Measurements from ENCODE around the gene AGAP1. TPM values are rescaled to one million over a fixed set of nuclear protein-coding genes. Genes with fewer than 3 reads are reported as not detected.

The AGAP1 gene
- polyA plus RNA-seq, 1 experiment, result 12.4 TPM

DNA sequence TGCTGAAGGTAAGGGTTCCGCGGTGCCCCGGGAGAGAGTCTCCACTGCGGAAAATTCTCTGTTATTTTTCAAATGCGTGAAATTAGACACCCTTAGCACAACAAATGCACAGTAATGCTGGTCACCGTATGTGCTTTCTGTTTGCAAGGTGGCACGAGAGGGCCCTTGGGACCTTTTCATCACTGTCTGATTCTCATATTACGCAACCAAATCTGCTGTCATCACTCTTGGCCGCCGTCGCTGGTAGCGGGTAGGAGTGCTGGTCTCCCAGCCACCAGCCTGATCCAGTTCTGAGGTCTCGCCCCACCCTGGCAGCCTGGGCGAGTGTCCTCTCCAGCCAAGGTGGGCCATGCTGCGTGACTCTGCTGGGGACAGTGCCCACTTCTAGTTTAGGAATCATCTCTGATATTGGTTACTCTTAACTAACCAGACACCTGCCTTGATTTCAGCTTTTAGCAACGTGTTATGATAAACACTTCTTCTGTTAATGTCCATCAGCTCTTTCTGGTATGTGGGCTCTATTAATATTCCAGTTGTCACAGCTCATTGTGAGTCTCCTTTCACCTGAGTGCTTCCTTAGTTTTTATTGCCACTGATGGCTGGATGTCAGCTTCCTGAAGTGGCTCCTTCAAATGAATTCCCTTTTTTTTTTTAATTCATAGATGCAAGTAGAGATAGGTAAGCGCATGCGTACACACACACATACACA is 474.9 kb downstream of the AGAP1 start:
- H3K9me3 ChIP-seq (ENCODE audit: control insufficient read depth, insufficient read depth, low read length), result no peaks in the 10 kb centered on the region; the same call in 1 of the 2 replicates
- H3K27ac ChIP-seq (ENCODE audit: low read depth, low read length), result no peak overlapping the region
- no peak for DNase-seq (ENCODE audit: low read depth, low spot score)
- POLR2A ChIA-PET, result no interaction called here
- CTCF ChIA-PET, result interaction anchor here (0.6 kb wide), 1 partner anchor 22 kb away, joined by 5 read pairs; no protein-coding TSS in a partner anchor
- TF ChIP-seq CTCF (IDR thresholded peaks at IDR 0.05; ENCODE audit: low read depth, low read length), result no peak
- H3K4me3 ChIP-seq (ENCODE audit: low read depth, low read length), result no peak overlapping the region
- no peaks in the 10 kb centered on the region for H3K27me3 ChIP-seq (ENCODE audit: control insufficient read depth, insufficient read depth, low read length)

DNA sequence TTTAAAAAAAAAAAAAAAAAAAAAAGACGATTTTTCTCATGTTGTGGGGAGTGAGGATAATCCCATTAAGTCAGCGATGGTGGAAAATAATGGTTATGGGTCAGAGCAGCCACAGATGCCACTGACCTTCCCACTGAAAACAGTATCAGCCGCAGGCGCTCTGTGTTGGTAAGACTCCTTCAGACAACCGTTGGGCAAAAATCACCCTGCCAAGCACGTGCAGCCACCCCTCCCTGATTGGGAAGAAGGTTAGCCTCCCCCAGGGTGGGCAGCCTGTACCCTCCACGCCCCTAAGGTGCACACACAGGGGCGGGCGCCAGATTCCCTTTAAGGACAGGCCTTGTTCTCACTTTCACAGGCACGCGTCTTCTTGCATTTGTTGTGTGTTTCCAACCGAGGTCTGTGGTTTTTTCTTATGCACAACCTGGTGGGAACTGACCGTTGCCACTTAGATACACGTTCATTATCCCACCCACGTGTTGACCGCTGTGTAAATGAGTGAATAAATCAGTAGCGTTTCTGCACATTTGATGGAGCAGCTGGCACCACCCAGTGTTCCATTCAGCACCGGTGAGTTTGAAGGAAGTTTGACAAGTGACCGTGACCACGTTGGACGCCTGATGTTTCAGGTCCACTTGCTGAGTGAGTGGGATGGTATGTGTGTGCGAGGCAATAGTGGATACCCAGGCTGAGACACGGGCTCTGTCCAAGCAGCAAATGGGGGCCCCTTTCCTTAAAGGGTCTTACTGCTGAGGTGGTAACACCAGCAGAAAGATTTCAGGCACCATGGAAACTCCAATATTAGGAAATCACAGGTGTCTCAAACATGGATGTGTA is 476.6 kb downstream of the AGAP1 start:
- no peaks in the 10 kb centered on the region; the same call in 1 of the 2 replicates for H3K9me3 ChIP-seq (ENCODE audit: control insufficient read depth, insufficient read depth, low read length)
- H3K4me3 ChIP-seq (ENCODE audit: low read depth, low read length), result no peak overlapping the region
- no peaks in the 10 kb centered on the region for H3K27me3 ChIP-seq (ENCODE audit: control insufficient read depth, insufficient read depth, low read length)
- ChIA-PET POLR2A (no interaction called here), CTCF (no interaction called here)
- no peak overlapping the region for H3K27ac ChIP-seq (ENCODE audit: low read depth, low read length)
- TF ChIP-seq CTCF (IDR thresholded peaks at IDR 0.05; ENCODE audit: low read depth, low read length), result no peak
- DNase-seq (ENCODE audit: low read depth, low spot score), result no peak

- no peak for TF ChIP-seq CTCF (IDR thresholded peaks at IDR 0.05; ENCODE audit: low read depth, low read length)
- no peaks in the 10 kb centered on the region for H3K27me3 ChIP-seq (ENCODE audit: control insufficient read depth, insufficient read depth, low read length)
- H3K9me3 ChIP-seq (ENCODE audit: control insufficient read depth, insufficient read depth, low read length), result no peaks in the 10 kb centered on the region
- POLR2A ChIA-PET, result no interaction called here
- H3K4me3 ChIP-seq (ENCODE audit: low read depth, low read length), result no peak overlapping the region
- no peak for DNase-seq (ENCODE audit: low read depth, low spot score)
- no peak overlapping the region for H3K27ac ChIP-seq (ENCODE audit: low read depth, low read length)
- CTCF ChIA-PET, result interaction anchor here (0.8 kb wide), 1 partner anchor 111 kb away, joined by 3 read pairs; no protein-coding TSS in a partner anchor
These were observed 482.7 kb downstream of the AGAP1 start for GRCh38 chr2:235976516-235976915.

- no peaks in the 10 kb centered on the region for H3K27me3 ChIP-seq (ENCODE audit: control insufficient read depth, insufficient read depth, low read length)
- H3K9me3 ChIP-seq (ENCODE audit: control insufficient read depth, insufficient read depth, low read length), result no peaks in the 10 kb centered on the region
- ChIA-PET CTCF (interaction anchor here (0.8 kb wide), 1 partner anchor 111 kb away, joined by 3 read pairs; no protein-coding TSS in a partner anchor), POLR2A (no interaction called here)
- no peak overlapping the region for H3K4me3 ChIP-seq (ENCODE audit: low read depth, low read length)
- TF ChIP-seq CTCF (IDR thresholded peaks at IDR 0.05; ENCODE audit: low read depth, low read length), result no peak
- no peak overlapping the region for H3K27ac ChIP-seq (ENCODE audit: low read depth, low read length)
- no peak for DNase-seq (ENCODE audit: low read depth, low spot score)
These were observed 483.1 kb downstream of the AGAP1 start for GRCh38 chr2:235976956-235977355.

GRCh38 chr2:235977445-235977844 is 483.6 kb downstream of the AGAP1 start:
- H3K27me3 ChIP-seq (ENCODE audit: control insufficient read depth, insufficient read depth, low read length), result no peaks in the 10 kb centered on the region
- H3K27ac ChIP-seq (ENCODE audit: low read depth, low read length), result no peak overlapping the region
- DNase-seq (ENCODE audit: low read depth, low spot score), result no peak
- no peak overlapping the region for H3K4me3 ChIP-seq (ENCODE audit: low read depth, low read length)
- CTCF ChIA-PET, result interaction anchor here (0.8 kb wide), 1 partner anchor 112 kb away, joined by 3 read pairs; no protein-coding TSS in a partner anchor
- POLR2A ChIA-PET, result no interaction called here
- no peaks in the 10 kb centered on the region for H3K9me3 ChIP-seq (ENCODE audit: control insufficient read depth, insufficient read depth, low read length)
- TF ChIP-seq CTCF (IDR thresholded peaks at IDR 0.05; ENCODE audit: low read depth, low read length), result no peak

All from AG04450 (cell line).